Left forelimb (tissue), 1 donor: ENCODE results near the gene CYP39A1.

Experiments
- DNase-seq: peaks from one replicate; pipeline ENCODE4 v3.0.0-alpha.2; 2018; ENCODE audit warnings: low spot score

CYP39A1 gene, protein sequence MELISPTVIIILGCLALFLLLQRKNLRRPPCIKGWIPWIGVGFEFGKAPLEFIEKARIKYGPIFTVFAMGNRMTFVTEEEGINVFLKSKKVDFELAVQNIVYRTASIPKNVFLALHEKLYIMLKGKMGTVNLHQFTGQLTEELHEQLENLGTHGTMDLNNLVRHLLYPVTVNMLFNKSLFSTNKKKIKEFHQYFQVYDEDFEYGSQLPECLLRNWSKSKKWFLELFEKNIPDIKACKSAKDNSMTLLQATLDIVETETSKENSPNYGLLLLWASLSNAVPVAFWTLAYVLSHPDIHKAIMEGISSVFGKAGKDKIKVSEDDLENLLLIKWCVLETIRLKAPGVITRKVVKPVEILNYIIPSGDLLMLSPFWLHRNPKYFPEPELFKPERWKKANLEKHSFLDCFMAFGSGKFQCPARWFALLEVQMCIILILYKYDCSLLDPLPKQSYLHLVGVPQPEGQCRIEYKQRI

DNA sequence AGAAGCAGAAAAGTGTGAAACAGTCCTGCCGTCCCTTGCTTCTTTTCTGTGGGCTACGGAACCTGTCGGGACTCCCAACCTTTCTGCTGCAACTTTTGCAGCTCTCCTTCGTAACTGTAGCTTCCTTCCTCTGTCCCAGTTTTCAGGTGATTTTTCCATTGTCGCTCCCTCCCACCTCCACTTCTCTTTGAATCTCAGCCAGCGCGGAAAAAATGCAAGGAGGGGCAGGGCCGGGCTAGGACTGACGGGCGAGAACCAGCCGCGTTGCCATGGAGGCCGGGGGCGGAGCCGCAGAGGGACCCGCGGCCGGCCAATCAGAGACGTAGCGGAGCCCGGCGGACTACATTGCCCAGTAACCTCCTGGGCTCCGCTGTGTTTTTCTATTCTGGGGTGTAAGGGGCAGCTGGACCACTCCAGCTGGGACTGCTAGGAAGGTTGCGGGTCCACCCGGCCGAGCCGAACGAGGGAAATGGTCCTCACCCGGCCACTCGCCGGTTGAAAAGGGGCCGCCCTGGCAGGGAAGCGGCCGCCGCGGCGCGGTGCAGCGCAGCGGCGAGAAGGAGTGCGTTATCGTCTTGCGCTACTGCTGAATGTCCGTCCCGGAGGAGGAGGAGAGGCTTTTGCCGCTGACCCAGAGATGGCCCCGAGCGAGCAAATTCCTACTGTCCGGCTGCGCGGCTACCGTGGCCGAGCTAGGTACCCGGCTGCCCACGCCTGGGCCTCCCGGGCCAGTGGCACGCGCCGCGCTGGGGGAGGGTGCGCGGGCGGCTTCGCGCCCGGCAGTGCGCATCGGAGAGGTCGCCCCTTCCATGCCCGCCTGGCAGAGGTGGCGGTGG lies at the start of gene CYP39A1, which contains the start of gene SLC25A27:
TSS of gene CYP39A1 (minus strand) at position 216 of the 836 bp plus-strand sequence. CDS start 236 bp downstream, outside the sequence.
TSS of gene SLC25A27 (plus strand) at position 373 of the 836 bp plus-strand sequence. CDS start at position 591, 218 bp downstream.
- peak; percentile 92 for DNase-seq

DNA sequence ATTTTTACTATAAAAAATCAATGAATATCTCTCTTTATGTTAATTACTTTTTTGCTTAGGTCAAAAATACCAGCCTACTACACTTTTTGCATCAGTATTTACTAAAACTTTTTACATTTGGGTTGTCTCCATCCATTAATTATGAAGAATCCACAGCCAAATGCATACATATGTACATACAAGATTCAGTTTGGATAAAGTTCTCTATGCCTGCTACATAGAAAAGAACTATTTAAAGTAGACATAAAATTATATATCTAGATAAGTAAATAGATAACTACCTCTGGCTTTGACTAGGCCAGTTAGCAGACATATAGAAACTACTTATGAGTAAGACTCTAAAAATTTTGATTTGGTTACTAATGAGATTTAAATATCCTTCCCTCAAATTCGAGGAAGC lies 47.4 kb upstream of the CYP39A1 start:
- no peak for DNase-seq

DNA sequence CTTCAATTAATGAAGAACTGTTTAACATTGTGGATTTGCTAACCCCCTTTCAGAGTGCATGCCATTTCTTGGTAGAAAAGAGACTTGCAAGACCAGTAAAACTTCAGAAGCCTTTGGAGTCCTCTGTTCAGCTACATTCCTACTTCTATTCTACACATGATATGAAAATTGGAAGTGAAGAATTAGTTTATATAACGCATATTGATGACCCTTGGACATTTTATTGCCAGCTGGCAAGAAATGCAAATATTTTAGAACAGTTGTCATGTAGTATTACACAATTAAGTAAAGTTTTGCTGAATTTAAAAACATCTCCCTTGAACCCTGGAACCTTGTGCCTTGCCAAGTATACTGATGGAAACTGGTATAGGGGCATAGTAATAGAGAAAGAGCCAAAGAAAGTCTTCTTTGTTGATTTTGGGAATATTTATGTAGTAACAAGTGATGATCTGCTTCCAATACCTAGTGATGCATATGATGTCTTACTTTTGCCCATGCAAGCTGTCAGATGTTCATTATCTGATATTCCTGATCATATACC lies 38.4 kb upstream of the CYP39A1 start:
- no peak for DNase-seq

DNA sequence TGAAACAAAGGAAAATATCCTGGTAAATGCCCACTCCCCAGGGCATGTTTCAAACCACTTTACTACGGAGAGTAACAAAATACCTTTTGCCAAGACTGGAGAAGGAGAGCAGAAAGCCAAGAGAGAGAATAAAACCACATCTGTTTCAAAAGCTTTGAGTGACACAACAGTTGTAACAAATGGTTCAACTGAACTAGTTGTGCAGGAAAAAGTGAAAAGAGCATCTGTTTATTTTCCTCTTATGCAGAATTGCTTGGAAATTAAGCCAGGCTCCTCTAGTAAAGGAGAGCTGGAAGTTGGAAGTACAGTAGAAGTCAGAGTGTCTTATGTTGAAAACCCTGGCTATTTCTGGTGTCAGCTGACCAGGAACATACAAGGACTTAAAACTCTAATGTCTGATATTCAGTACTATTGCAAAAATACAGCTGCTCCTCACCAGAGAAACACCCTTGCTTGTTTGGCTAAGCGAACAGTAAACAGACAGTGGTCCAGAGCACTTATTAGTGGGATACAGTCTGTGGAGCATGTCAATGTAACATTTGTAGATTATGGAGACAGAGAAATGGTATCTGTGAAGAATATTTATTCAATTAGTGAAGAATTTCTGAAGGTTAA lies 37.6 kb upstream of the CYP39A1 start:
- no peak for DNase-seq

DNA sequence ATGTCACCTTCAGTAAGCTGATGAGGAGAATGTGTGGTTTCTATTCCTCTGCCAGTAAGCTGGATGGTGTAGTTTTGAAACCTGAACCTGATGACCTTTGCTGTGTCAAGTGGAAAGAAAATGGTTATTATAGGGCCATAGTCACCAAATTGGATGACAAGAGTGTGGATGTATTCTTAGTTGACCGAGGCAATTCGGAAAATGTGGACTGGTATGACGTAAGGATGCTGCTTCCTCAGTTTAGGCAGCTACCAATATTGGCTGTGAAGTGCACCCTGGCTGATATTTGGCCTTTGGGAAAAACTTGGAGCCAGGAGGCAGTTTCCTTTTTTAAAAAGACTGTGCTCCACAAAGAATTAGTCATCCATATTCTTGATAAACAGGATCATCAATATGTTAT lies 37.0 kb upstream of the CYP39A1 start:
- DNase-seq: no peak

DNA sequence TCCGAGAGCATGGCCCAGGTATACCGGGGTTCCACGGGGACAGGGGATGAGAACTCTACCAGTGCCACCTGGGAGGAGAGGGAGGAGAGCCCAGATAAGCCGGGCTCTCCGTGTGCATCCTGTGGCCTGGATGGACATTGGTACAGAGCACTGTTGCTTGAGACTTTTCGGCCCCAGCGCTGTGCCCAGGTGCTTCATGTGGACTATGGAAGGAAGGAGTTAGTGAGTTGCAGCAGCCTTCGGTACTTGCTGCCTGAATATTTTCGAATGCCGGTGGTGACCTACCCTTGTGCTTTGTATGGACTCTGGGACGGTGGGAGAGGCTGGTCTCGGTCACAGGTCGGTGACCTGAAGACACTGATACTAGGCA lies 36.3 kb upstream of the CYP39A1 start:
- DNase-seq: no peak

DNA sequence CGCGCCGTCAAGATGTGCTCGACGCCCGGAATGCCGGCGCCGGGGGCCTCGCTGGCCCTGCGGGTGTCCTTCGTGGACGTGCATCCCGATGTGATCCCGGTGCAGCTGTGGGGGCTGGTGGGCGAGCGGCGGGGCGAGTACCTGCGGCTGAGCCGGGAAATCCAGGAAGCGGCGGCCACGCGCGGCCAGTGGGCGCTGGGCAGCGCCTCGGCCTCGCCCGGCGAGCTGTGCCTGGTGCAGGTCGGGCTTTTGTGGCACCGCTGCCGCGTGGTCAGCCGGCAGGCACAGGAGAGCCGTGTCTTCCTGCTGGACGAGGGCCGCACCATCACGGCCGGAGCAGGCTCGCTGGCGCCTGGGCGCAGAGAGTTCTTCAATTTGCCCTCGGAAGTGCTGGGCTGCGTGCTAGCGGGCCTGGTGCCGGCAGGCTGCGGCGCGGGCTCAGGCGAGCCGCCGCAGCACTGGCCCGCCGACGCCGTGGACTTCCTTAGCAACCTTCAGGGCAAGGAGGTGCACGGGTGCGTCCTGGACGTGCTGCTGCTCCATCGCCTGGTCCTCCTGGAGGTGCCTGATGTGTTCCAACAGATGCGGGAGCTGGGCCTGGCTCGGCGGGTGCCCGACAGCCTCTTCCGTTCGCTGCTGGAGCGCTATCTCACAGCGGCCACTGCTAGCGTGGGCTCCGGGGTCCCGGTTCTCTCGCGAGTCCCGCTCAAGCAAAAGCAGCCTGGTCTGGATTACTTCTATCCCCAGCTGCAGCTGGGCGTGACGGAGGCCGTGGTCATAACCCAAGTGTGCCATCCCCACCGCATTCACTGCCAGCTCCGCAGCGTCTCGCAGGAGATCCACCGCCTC lies 35.7 kb upstream of the CYP39A1 start:
- no peak for DNase-seq

DNA sequence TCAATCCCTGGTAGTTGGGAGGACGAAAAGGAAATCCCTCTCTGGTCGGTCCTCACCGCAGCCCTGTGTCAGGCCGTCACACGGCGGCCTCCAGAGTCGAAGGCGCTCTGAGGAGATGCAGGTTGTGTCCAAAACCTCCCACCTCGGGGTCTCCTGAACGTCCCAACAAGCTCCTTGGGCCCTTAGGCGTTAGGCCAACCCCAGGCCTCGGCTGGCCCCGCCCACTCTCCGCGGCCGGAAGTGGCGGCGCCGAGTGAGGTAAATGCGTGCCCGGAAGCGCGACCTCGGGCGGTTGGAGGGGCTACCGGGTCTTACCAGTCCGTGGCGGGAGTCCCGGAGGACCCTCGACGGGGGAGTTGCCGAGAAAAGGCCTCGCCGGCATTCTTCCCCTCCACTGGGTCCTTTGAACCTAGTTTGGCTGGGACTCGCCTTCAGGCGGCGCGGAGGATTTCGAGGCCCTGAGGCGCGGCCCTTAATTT lies 35.0 kb upstream of the CYP39A1 start, which contains the start of gene TDRD6:
TSS of gene TDRD6 (plus strand) at position 267 of the 479 bp plus-strand sequence. CDS start 244 bp downstream, outside the sequence.
- DNase-seq: no peak

DNA sequence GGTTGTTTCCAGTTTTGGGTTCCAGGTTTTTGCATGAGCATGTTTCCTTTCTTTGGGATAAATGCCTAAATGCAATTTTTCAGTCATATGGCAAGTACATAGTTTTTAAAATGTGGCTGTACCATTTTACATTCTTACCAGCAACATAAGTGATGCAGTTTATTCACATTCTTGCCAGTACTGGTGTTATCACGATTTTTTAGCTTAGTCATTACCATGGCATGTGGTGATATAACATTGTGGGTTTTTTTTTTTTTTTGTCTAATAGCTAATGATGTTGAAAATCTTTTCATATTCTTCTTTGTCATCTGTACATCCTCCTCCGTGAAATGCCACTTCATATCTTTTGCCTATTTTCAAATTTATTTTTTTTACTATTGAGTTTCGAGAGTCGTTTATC lies 32.2 kb upstream of the CYP39A1 start:
- DNase-seq: no peak

DNA sequence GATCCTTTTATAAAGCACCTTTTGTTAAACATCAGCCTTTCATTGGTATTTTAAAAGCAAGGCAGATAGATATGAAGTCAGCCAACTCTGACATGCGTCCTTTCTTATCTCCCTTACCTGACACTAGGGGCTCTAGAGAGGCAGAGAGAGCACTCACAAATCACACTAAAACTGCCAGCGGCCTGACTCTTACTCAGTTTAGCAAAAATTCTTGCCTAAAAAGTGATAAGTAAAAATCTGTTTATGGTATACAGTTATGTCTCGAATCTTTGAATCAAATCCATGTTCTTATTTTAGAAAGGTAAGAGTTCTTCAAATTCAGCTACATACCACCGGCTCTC lies 24.7 kb upstream of the CYP39A1 start:
- DNase-seq: no peak

DNA sequence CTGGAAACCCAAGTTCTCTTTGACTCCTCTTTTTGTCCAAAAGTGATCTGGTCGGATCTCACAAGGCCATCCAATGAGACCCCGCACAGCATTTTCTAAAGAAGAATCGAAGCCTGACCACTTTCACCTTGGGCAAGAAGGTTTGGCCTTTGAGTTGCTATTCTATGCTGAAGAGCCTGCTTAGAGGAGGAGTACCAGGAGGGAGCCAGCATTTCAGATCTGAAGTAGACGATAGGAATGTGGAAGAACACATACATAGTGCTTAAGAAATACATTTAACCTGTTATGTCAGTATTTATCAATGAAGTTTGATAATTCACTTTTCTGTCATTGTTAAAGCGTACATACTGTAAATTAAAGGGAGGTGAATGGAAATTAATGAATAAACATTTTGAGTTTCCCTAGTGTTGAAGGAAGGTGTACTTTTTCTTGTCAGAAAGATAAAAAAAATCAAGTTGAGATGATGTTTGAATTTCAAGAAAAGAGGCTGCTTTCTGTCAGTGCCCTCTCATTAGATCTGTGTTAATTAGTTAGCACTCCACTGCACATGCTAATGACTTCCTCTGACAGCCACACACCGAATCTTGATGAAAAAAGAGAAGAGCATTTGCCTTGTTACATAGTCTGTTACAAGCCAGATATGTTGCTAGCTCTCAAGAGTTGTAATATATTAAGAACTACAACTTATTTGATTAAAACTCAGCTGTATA lies 24.1 kb upstream of the CYP39A1 start:
- no peak for DNase-seq

DNA sequence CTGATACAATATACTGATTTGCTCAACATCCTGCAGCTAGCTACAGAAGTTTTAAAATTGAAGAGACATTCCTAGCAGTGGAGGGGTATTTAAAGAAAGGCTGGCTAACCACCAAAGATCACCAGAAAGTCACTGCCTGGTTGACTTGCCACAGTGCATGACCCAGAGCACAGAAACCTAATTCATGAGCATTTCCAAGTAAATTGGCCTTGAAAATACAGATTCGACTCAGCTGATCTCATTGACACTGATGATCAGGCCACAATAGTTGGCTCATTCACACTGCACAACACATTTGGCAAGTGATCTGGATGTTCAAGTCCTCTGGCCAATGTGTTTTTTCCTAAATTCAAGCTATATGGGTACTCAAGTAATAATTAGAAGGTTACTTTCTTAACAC lies 21.8 kb upstream of the CYP39A1 start:
- no peak for DNase-seq

DNA sequence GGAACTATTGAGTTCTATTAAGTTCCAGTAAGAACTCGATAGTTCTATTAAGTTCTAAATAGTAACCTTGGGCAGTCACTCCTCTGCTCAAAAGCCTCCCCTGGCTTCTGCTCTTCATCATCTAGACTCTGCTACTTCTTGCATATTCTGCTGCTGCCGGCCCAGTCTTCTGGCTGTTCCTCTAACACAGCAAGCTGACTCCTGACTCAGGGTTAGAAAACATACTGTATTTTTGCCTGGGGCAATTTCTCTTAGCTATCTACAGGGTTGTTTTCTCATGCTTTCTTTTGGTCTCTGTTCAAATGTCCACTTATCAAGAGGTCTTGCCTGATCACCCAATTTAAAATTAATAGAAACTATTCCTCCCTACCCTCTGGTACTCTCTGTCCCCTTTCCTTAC lies 14.8 kb upstream of the CYP39A1 start:
- DNase-seq: no peak

DNA sequence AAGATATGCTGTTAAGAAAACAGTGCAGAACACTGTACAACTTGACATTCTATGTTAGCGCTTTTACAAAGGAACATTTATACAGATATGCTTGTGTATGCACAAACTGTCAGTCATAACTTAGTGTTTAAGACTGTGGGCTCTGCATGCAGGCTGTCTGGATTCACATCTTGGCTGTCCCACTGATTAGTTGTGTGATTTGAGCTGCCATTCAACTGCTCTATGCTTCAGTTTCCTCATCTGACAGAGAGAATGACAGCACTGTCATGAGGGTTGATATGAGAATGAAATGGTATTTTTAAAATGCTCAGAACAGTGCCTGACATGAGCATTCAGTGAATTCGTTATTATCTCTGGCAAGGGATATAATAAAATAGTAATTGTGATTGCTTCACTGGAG lies 8.9 kb upstream of the CYP39A1 start:
- no peak for DNase-seq

DNA sequence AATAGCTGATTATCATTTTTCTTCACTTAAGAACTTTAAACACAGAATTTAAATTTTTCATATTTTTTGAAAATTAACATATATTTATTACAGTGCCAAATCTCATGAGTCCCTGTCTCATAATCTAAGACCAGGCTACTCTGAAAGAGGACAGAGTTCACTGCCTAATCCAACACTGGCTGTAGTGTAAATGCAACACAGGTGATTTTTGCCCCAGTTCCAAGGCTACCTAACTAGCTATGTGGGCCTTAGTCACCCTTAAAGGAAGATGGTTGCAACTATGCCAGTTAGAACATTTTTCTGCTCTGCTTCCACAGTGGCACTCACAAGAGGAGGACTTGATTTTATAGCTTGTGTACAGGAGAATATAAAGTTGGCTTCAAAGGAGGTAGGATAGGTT lies 5.0 kb upstream of the CYP39A1 start:
- no peak for DNase-seq

DNA sequence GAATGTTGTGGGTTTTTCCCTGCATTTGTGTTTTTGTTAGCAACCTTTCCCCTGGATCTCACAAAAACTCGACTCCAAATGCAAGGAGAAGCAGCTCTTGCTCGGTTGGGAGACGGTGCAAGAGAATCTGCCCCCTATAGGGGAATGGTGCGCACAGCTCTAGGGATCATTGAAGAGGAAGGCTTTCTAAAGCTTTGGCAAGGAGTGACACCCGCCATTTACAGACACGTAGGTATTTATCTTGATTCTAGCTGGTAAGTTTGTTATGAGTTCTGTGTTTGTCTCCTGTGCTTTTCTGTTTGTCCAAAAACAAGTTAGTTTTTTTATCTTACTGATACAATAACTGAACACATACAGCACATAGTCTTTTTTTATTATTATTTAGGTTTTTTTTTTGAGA lies 3.2 kb upstream of the CYP39A1 start:
- no peak for DNase-seq

DNA sequence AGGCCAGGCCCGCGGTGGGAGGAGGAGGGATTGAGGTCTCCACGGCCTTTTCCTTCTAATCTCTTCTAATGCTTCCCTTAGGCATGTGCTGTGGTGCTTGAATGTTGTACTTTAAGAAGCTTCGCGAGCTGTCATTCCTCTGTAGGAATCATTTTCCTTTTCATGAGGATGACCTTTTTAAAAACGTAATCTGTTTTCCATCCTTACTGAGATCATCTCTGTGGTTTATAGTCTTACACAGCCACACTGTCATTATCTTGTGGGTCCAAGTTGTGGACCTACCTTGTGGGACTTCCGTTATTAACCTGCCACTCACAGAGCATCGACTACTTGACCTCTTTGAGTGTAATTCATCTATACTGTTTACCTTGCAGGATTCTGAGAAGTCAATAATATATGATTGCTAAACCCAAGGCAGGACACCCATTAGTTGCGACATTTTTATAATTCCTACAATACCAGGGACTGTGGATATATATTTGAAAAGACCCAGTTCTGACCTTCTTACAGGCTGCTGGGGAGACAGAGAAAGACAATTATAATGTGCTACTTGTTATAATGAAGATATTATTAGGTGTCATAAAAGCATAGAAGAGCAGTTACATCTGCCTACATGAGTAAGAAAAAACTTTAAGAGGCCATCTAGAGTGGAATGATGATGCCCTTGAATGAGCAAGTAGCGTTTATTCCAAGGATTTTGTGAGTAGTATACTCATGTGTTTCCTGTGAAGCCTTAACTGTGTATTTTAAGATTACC lies 999 bp upstream of the CYP39A1 start:
- DNase-seq: no peak

DNA sequence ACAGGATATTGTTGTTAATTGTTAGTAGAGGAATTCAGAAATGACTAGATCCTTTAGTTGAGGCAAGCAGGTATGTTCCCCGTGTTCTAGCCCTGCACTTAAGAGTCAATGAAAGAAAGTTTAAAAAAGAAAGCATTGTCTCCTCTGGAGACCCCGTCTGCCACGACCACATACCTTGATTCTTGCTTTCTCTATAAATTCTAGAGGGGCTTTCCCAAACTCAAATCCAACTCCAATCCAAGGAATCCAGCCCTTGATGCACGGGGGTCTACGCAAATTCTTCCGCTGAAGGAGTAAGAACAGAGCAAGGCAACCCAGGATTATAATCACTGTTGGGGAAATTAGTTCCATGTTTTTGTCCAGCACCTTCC lies 401 bp downstream of the CYP39A1 start:
- no peak for DNase-seq

DNA sequence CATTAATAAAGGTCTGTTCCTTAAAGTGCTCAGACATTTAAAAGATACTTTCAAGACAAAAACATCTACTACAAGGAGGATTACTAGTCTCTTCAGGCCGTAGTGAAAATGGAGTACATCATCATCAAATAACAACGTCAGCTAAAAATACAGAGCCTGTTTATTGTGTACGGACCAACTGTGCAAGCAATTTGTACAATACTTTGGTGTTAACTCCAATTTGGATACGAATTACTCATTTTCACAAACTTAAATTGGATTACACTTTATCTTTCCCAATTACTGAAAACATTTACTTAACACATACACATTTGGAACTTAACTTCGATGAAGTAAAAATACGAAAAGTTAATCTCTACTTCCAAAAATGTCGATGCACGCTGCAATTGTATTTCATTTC lies 802 bp downstream of the CYP39A1 start:
- no peak for DNase-seq

DNA sequence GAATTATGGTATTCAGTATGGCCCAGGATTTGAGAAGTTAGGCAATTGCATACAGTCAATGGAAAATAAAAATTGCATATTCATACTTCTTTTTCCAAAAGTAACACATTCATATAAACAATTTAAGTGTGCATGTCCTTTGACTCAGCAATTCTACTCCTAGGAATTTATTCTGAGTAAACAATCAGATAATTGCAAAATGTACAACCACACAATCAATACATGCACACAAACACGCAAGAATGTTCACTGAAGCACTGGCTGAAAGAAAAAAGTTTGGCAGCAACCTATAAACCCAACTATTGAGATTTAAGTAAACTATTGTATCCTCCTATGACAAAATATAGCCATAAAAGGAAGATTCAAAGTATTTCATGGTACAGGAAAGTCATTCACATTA lies 1.6 kb downstream of the CYP39A1 start:
- DNase-seq: no peak
